ENCODE results near the gene BCL7C. TPM values are rescaled to one million over a fixed set of nuclear protein-coding genes. Genes with fewer than 3 reads are reported as not detected.

Gene BCL7C
- total and polyA plus RNA-seq, 2 of the 4 experiments (the other 2 are of a cell fraction): 32.3 to 34.9 TPM

DNA sequence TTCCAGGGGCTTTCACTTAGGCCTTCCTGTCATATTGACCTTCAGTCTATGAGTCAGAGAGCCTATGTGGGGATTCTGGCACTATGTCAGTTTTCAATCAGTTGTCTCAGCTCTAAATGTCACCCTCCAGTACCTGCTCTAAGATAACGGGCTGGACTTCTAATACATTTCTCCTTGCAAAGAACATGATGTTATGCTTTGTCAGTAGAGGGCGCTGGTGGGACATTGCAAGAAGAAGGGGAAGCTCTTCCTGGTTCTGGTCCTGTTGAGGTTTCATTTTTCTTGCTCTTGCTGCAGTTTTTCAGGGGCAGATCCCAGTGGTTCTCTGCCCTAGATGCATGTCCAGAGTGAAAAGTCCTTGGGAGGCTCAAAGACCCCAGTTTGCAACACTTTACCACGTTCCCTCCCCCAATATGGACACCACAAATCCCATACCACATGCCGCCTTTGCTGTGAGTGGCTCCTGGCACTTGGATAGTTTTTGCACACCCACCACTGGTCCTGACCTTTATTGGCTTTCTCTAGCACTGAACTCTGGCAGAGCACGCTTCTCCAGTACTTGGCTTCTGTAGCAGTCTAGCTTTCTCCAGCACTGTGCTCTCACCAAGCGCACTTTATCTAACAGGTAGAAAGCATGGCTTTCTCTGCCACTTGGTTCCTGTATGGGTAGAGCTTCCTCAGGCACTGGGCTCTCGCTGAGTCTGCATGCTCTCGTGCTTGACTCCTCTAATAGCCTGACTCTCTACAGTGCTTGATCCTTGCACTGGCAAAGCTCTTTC is 49.0 kb downstream of the BCL7C start:
- 0 out of 2 replicates have a peak overlapping the region, but pooled peaks have one; percentile 12 for H3K9ac ChIP-seq (ENCODE audit: low read depth, low read length)
- in situ Hi-C loops (cut with MboI; ENCODE audit: low sequenced_read_pairs): loop anchor here (5.0 kb wide), 1 partner anchor 62 kb away; no protein-coding TSS in a partner anchor
- no peak for TF ChIP-seq BHLHE40 (IDR thresholded peaks at IDR 0.05; ENCODE audit: low read depth, low read length)
- TF ChIP-seq SMC3 (IDR thresholded peaks at IDR 0.05; ENCODE audit: low read depth, low read length): peak; percentile 84
- no peak for TF ChIP-seq MXI1 (IDR thresholded peaks at IDR 0.05; ENCODE audit: borderline replicate concordance, low read depth, low read length)
- no peak for TF ChIP-seq POLR2A (IDR thresholded peaks at IDR 0.05; ENCODE audit: low read depth, low read length)
- no peak for TF ChIP-seq RCOR1 (IDR thresholded peaks at IDR 0.05; ENCODE audit: insufficient replicate concordance, low read length)
- TF ChIP-seq CHD1 (IDR thresholded peaks at IDR 0.05; ENCODE audit: low read depth, low read length): no peak
- TF ChIP-seq FOS (IDR thresholded peaks at IDR 0.05; ENCODE audit: low read depth, low read length): no peak
- TF ChIP-seq MAFK (IDR thresholded peaks at IDR 0.05; ENCODE audit: low read depth, low read length): no peak
- TF ChIP-seq USF2 (IDR thresholded peaks at IDR 0.05; ENCODE audit: low read depth, low read length): no peak
- TF ChIP-seq MAZ (IDR thresholded peaks at IDR 0.05; ENCODE audit: borderline replicate concordance, low read depth, low read length): no peak
- TF ChIP-seq RAD21 (IDR thresholded peaks at IDR 0.05; ENCODE audit: low read length): peak; percentile 91
- no peak for TF ChIP-seq NFE2L2 (IDR thresholded peaks at IDR 0.05; ENCODE audit: low read depth, low read length)
- TF ChIP-seq, protein P1, sequence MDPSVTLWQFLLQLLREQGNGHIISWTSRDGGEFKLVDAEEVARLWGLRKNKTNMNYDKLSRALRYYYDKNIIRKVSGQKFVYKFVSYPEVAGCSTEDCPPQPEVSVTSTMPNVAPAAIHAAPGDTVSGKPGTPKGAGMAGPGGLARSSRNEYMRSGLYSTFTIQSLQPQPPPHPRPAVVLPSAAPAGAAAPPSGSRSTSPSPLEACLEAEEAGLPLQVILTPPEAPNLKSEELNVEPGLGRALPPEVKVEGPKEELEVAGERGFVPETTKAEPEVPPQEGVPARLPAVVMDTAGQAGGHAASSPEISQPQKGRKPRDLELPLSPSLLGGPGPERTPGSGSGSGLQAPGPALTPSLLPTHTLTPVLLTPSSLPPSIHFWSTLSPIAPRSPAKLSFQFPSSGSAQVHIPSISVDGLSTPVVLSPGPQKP (IDR thresholded peaks at IDR 0.05; ENCODE audit: borderline replicate concordance, low read depth, low read length): no peak
- no peak for TF ChIP-seq RFX5 (IDR thresholded peaks at IDR 0.05; ENCODE audit: low read depth, low read length)

More for the DNA sequence above, 49.0 kb downstream of the BCL7C start:
- peak overlapping the region; percentile 35 for H2AK9ac ChIP-seq (replicated peaks; ENCODE audit: low read depth, low read length, poor library complexity)
- ChIA-PET CTCF (interaction anchor here (0.5 to 2.2 kb wide), 12 partner anchors 9 to 151 kb away, joined by 3 to 9 read pairs (median 6); no protein-coding TSS in a partner anchor), POLR2A (ENCODE audit: unreplicated experiment) (no interaction called here)
- H2AFZ ChIP-seq (replicated peaks; ENCODE audit: low read length, poor library complexity): peak overlapping the region; percentile 88
- H3K9me3 ChIP-seq (ENCODE audit: control insufficient read depth, insufficient read depth, low read length): no peaks in the 10 kb centered on the region
- no peak overlapping the region for H2AK5ac ChIP-seq (ENCODE audit: low read depth, low read length)
- dilution Hi-C loops (cut with HindIII; ENCODE audit: low sequenced_read_pairs, unreplicated experiment) (no loop called here), intact Hi-C loops (cut with micrococcal nuclease) (loop anchor here (1.0 to 2.0 kb wide), 3 partner anchors 30 to 76 kb away; no protein-coding TSS in a partner anchor)
- 0 out of 2 replicates have a peak overlapping the region, but pooled peaks have one; percentile 24 for H3K4ac ChIP-seq (ENCODE audit: low read depth, low read length)
- H2BK20ac ChIP-seq (ENCODE audit: low read depth, low read length): no peak overlapping the region
- ATAC-seq (ENCODE audit: low read depth): peak; percentile 92
- H2BK15ac ChIP-seq (ENCODE audit: low read depth, low read length): no peak overlapping the region
- no peaks in the 10 kb centered on the region for H3K27me3 ChIP-seq (ENCODE audit: control insufficient read depth, insufficient read depth, low read length)
- H3K27ac ChIP-seq (ENCODE audit: insufficient read depth, low read length): no peak overlapping the region
- DNase-seq: peak; percentile 90
- H4K5ac ChIP-seq (ENCODE audit: low read depth, low read length): peak overlapping the region; percentile 41; the same call in 1 of the 2 replicates
- H3K4me2 ChIP-seq (ENCODE audit: low read depth, low read length): peak overlapping the region; percentile 39; the same call in 1 of the 2 replicates
- 50% methylated on average over 2 of the region's 8 CpGs; no CpG with 5 or more reads in 1 of the 2 experiments for WGBS, 2 experiments (ENCODE audit: extremely low coverage in 2 of 2, insufficient read length in 1 of 2)
- no peak overlapping the region for H3K23ac ChIP-seq (ENCODE audit: low read depth, low read length)
- BruUV-seq (replicated peaks): no TSS peak
- H3K14ac ChIP-seq (replicated peaks; ENCODE audit: low read depth, low read length): 0 out of 2 replicates have a peak overlapping the region, but pooled peaks have one; percentile 17
- no peaks in the 10 kb centered on the region; the same call in 1 of the 2 replicates for H3K9me1 ChIP-seq (ENCODE audit: insufficient read depth, low read length)
- no peak overlapping the region for H2BK120ac ChIP-seq (ENCODE audit: low read depth, low read length)
- no peak overlapping the region for H2BK5ac ChIP-seq (ENCODE audit: low read depth, low read length, poor library complexity, severe bottlenecking)
- no peak overlapping the region for H4K91ac ChIP-seq (ENCODE audit: insufficient read depth, low read depth, low read length)
- no peaks in the 10 kb centered on the region for H4K20me1 ChIP-seq (ENCODE audit: insufficient read depth, low read length)
- H3K18ac ChIP-seq (ENCODE audit: low read depth, low read length): no peak overlapping the region
- H3K4me1 ChIP-seq (ENCODE audit: control insufficient read depth, insufficient read depth, low read length): peaks cover 5% of the 10 kb centered on the region; the same call in 1 of the 2 replicates
- H3K56ac ChIP-seq (ENCODE audit: extremely low read depth, insufficient read depth, low read length): no peak overlapping the region
- peak overlapping the region; percentile 18 to 82; a peak in 2 of 4 replicates for H4K8ac ChIP-seq (ENCODE audit: low read depth in 2 of 2, low read length in 2 of 2)
- no peak overlapping the region for H3K4me3 ChIP-seq (ENCODE audit: insufficient read depth, low read depth, low read length)
- no peaks in the 10 kb centered on the region for H3K36me3 ChIP-seq (ENCODE audit: control insufficient read depth, insufficient read depth, low read length)
- no peaks in the 10 kb centered on the region; a peak in 1 of 4 replicates for H3K79me1 ChIP-seq (ENCODE audit: low read depth in 1 of 2, low read length in 2 of 2)
